PFSK-1 (cell line): ENCODE data around the gene PKMYT1.

Experiments used
- POLR2AphosphoS5 ChIP-seq: IDR thresholded peaks from 2 replicates; pipeline ENCODE4 v1.6.1; 2012; ENCODE audit warnings: low read depth, mild to moderate bottlenecking, control low read depth, low read length, moderate library complexity
- REST ChIP-seq, 2 experiments: IDR thresholded peaks; 2 replicates each; pipeline versions ENCODE4 v1.6.1 to v1.8.0; 2011 to 2012; ENCODE audit warnings: low read depth in 2 of 2, low read length in 2 of 2, control low read depth in 1 of 2, inconsistent platforms in 1 of 2, mild to moderate bottlenecking in 1 of 2, moderate library complexity in 1 of 2; ENCODE audit not compliant: insufficient read depth in 1 of 2
- SIN3A ChIP-seq: IDR thresholded peaks from 2 replicates; pipeline ENCODE4 v1.6.1; 2012; ENCODE audit warnings: mild to moderate bottlenecking, low read length, moderate library complexity, borderline replicate concordance; ENCODE audit not compliant: insufficient read depth

GRCh38 chr16:2923481-2923880, 56.8 kb downstream of the PKMYT1 start:
- TF ChIP-seq POLR2AphosphoS5 (no peak), SIN3A (no peak), REST (IDR thresholded peaks at IDR 0.05; ENCODE audit: insufficient read depth in 1 of 2, low read depth in 2 of 2, low read length in 2 of 2) (no peak)
